Esophagus squamous epithelium (tissue), 4 donors: Measurements from ENCODE around the gene RAPGEF5.

ENCODE experiments used
- POLR2A ChIP-seq, 4 donors: fragments of 450-650 bp; IDR thresholded peaks; one replicate each; pipeline ENCODE4 v1.6.1; 2017; ENCODE audit warnings: antibody characterized with exemption in 4 of 4, mild to moderate bottlenecking in 4 of 4, moderate library complexity in 3 of 4
- TF ChIP-seq, protein P1 (sequence below), 6 experiments: fragments of 450-650 bp in 4 of 6; fragments of 200-600 bp in 2 of 6; sonication (generic) in 2 of 6; IDR thresholded peaks; one replicate each; pipeline ENCODE4 v1.5.1; 2016 to 2019; ENCODE audit warnings: antibody characterized with exemption in 6 of 6, mild to moderate bottlenecking in 4 of 6, moderate library complexity in 4 of 6

DNA sequence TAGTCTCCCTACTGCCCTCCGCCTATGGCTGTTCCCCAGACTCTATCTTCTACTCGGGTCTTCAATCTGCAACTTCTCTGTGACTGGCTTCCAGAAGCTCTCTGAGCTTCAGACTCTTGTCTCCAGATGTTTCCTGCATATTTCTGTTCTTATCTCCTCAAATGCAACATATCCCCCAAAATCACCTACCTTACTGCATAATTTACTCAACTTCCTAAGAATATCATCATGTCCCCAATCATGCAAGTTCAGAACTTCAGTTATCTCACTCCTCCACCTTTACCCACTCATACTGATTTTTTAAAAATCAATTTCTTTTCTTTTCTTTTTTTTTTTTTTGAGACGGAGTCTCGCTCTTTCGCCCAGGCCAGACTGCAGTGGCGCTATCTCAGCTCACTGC is 68.8 kb downstream of the RAPGEF5 start:
- TF ChIP-seq, protein P1, sequence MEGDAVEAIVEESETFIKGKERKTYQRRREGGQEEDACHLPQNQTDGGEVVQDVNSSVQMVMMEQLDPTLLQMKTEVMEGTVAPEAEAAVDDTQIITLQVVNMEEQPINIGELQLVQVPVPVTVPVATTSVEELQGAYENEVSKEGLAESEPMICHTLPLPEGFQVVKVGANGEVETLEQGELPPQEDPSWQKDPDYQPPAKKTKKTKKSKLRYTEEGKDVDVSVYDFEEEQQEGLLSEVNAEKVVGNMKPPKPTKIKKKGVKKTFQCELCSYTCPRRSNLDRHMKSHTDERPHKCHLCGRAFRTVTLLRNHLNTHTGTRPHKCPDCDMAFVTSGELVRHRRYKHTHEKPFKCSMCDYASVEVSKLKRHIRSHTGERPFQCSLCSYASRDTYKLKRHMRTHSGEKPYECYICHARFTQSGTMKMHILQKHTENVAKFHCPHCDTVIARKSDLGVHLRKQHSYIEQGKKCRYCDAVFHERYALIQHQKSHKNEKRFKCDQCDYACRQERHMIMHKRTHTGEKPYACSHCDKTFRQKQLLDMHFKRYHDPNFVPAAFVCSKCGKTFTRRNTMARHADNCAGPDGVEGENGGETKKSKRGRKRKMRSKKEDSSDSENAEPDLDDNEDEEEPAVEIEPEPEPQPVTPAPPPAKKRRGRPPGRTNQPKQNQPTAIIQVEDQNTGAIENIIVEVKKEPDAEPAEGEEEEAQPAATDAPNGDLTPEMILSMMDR (IDR thresholded peaks at IDR 0.05) = no peak
- TF ChIP-seq POLR2A (IDR thresholded peaks at IDR 0.05) = no peak
